NT2/D1 (cell line): ENCODE data around the gene ZNF750.

Experiments
- SUZ12 ChIP-seq: IDR thresholded peaks from 2 replicates; pipeline ENCODE4 v1.6.1; 2011; ENCODE audit not compliant: insufficient read length, insufficient read depth; ENCODE audit errors: extremely low read depth
- YY1 ChIP-seq: IDR thresholded peaks from 2 replicates; pipeline ENCODE4 v1.6.1; 2011; ENCODE audit not compliant: insufficient read length, insufficient read depth
- ZNF274 ChIP-seq: IDR thresholded peaks from 2 replicates; pipeline ENCODE4 v1.6.1; 2011; ENCODE audit warnings: mild to moderate bottlenecking, low read depth, low read length

GRCh38 chr17:82862737-82863382 lies 23.0 kb upstream of the ZNF750 start:
- TF ChIP-seq SUZ12 = no peak
- no peak for TF ChIP-seq YY1
- no peak for TF ChIP-seq ZNF274
